ENCODE data around the gene NEXN.
"Not testable (repeated sequence)": the region's sequence is repeated elsewhere in the genome, so short reads cannot be mapped to it uniquely, and the experiment has no call there.

The NEXN gene

DNA sequence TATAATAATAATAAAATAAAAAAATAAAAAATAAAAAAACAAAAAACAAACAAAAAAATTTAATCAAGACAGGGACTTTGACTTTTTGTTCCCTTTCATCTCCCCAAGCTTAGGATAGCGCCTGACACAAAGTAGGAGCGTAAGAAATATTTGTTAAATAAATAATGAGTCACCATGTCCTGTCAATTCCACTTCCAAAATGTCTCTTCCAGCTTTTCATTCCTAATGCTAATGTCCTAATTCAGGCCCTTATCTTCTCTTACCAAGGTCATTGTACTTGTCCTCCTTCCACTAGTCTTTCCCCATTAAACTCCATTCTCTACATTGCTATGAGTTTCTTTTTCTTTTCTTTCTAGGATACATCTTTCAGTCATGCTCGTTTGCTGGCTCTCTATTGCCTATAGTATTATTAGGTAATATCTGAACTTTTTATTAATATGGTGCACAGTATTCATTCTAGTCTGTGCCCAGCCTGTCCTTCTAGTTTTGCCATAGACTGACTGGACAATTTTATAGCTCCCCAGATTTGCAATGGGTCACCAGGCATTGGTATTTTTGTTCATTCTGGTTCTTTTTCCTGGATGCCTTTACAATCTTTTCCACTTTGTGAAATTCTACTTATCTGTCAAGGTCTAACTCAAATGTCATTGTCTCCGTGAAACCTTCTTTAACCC lies 11.4 kb downstream of the NEXN start:
- H3K4me3 ChIP-seq (replicated peaks in 1 of 2; ENCODE audit: low read depth in 2 of 2, low read length in 2 of 2), result no peak overlapping the region
- peak; percentile 22 to 46 for DNase-seq (ENCODE audit: low read depth in 2 of 2)
- TF ChIP-seq CTCF (IDR thresholded peaks at IDR 0.05; ENCODE audit: low read depth, low read length), result no peak

DNA sequence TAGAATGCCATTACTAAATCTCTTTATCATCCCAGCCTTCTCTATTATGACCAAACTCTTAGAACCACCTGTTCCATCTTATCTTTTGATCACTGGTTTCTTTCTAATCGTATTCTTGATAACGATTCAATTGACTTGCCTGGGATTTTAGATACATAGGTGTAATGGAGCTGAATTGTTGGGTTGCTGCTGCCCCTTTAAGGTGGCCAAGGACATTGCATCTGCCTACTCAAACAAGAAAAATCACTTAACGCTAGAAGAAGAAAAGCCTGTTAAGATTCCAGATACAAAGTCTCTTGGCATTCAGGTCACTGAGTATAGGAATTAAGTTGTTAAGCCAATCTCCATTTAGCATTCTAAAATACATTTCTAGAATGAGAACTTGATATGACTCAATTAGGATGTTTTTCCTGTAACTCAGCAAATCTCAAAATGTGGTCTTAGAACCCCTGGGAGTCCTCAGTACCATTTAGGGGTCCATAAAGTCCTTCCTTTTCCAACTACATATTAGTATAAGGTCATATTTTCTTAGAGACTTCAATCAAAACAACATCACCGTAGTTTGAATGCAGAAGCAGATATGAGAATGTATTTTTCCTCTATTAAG lies 12.4 kb downstream of the NEXN start:
- peak; percentile 74 for TF ChIP-seq CTCF (IDR thresholded peaks at IDR 0.05; ENCODE audit: low read depth, low read length)
- H3K4me3 ChIP-seq (replicated peaks in 1 of 2; ENCODE audit: low read depth in 2 of 2, low read length in 2 of 2), result no peak overlapping the region
- DNase-seq (ENCODE audit: low read depth in 2 of 2), result peak; percentile 77 to 79

DNA sequence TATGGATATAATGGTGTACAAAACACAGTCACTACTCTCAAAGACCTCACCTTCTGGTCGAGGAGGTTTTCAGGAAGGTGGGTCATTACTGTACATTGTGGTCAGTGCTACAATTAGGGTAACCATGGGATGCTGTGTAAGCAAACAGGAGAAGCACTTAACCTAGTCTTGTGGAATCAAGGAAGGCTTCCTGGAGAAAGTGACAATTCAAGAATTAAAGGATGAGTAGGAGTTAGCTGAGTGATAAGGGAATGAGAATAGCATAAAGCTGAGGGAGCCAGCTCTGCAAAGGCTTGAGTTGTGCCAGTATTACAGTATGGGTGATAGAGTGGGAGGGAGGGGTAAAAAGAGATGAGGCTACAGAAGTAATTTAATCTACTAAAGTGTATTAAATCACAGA lies 17.2 kb downstream of the NEXN start:
- DNase-seq (ENCODE audit: low read depth in 2 of 2), result no peak
- H3K4me3 ChIP-seq (replicated peaks in 1 of 2; ENCODE audit: low read depth in 2 of 2, low read length in 2 of 2), result no peak overlapping the region
- TF ChIP-seq CTCF (IDR thresholded peaks at IDR 0.05; ENCODE audit: low read depth, low read length), result no peak

- no peak for DNase-seq (ENCODE audit: low read depth in 2 of 2)
- TF ChIP-seq CTCF (IDR thresholded peaks at IDR 0.05; ENCODE audit: low read depth, low read length), result no peak
- H3K4me3 ChIP-seq (replicated peaks in 1 of 2; ENCODE audit: low read depth in 2 of 2, low read length in 2 of 2), result no peak overlapping the region
Measured at GRCh38 chr1:77906019-77906545, 17.7 kb downstream of the NEXN start.

DNA sequence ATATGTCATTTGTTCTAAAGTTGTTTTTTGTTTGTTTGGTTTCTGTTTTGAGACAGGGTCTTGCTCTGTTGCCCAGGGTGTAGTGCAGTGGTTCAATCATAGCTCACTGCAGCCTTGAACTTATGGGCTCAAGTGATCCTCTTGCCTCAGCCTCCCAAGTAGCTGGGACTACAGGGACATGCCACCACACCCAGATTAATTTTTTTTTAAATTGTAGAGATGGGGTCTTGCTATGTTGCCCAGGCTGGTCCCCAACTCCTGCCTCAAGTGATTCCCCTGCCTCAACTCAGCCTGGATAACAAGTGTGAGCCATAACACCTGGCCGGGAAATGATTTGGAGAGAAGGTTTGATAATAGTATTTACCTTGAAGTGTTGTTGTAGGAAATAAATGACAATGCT lies 18.2 kb downstream of the NEXN start:
- DNase-seq (ENCODE audit: low read depth in 2 of 2), result no peak
- no peak for TF ChIP-seq CTCF (IDR thresholded peaks at IDR 0.05; ENCODE audit: low read depth, low read length)
- no peak overlapping the region for H3K4me3 ChIP-seq (replicated peaks in 1 of 2; ENCODE audit: low read depth in 2 of 2, low read length in 2 of 2)

DNA sequence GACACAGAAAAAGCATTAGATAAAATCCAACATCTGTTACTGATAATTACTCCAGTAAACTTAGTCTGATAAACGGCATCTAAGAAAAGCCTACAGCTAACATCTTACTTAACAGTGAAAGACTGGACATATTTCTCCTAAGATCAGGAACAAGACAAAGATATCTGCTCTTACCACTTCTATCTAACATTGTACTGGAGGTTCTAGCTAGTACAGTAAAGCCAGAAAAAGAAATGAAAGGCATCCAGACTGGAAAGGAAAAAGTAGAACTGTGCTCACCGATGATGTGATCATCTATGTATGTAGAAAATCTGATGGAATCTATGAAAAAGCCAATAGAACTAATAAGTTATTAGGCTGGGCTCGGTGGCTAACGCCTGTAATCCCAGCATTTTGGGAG lies 21.7 kb downstream of the NEXN start:
- no peak overlapping the region for H3K4me3 ChIP-seq (replicated peaks in 1 of 2; ENCODE audit: low read depth in 2 of 2, low read length in 2 of 2)
- TF ChIP-seq CTCF (IDR thresholded peaks at IDR 0.05; ENCODE audit: low read depth, low read length), result no peak
- DNase-seq (ENCODE audit: low read depth in 2 of 2), result no peak

GRCh38 chr1:77918918-77919317 lies 30.5 kb downstream of the NEXN start:
- not testable (repeated sequence) for DNase-seq (ENCODE audit: low read depth in 2 of 2); H3K4me3 ChIP-seq (replicated peaks in 1 of 2; ENCODE audit: low read depth in 2 of 2, low read length in 2 of 2)
